ENCODE measurements around the gene TAPT1. TPM values are rescaled to one million over a fixed set of nuclear protein-coding genes. Genes with fewer than 3 reads are reported as not detected.

Gene TAPT1
- total and polyA plus RNA-seq, 2 experiments from 2014 or later, result 3.6 to 9.9 TPM

DNA sequence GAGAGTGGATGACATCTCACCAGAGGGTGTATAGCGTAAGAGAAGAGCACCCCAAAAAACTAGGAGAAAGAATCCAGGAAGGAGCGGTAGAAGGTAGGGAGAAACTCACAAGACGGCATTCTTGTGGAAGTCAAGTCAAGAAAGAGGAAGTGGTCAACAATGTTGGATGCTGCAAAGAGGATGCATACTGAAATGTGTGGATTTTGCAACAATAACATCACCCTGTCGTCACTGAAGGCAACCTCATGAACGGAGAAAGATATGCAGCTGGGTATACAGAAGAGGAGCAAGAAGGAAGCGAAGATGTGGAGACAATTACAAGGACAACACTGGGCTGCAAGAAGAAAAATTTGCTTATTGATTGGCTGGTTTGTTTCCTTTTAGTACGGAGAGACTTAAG, 11.4 kb upstream of the TAPT1 start:
- Histone ChIP-seq H3K79me2 (replicated peaks; ENCODE audit: insufficient read depth) (no peaks in the 10 kb centered on the region), H3K4me2 (no peak overlapping the region), H3K4me3 (no peak overlapping the region), H3K27ac (ENCODE audit: low read depth) (no peak overlapping the region), H3K27me3 (ENCODE audit: insufficient read depth) (no peaks in the 10 kb centered on the region), H3F3A (replicated peaks; ENCODE audit: low read depth) (no peaks in the 10 kb centered on the region), H2AFZ (no peak overlapping the region), H3K4me1 (ENCODE audit: insufficient read depth) (peaks cover 12% of the 10 kb centered on the region), H4K20me1 (replicated peaks; ENCODE audit: insufficient read depth) (no peaks in the 10 kb centered on the region), H3K9me2 (ENCODE audit: insufficient read depth) (peaks cover 6% of the 10 kb centered on the region; the same call in 1 of the 2 replicates), H3K36me3 (ENCODE audit: insufficient read depth) (no peaks in the 10 kb centered on the region; the same call in 1 of the 2 replicates)
- ATAC-seq (no peak), DNase-seq (ENCODE audit: low spot score) (no peak)
- Mint-ChIP-seq H3K36me3 (ENCODE audit: low read depth) (peaks cover 1% of the 10 kb centered on the region), H3K4me3 (no peak overlapping the region), H3K9me3 (no peaks in the 10 kb centered on the region), H3K4me1 (peaks cover 6% of the 10 kb centered on the region; the same call in 2 of the 3 replicates), H3K27ac (no peak overlapping the region), H3K27me3 (ENCODE audit: insufficient read depth, low read depth, poor library complexity) (peaks cover 4% of the 10 kb centered on the region)
- TF ChIP-seq EZH2 (IDR thresholded peaks at IDR 0.05; ENCODE audit: low read depth, unreplicated experiment), result no peak
- no peak for TF ChIP-seq POLR2AphosphoS5 (IDR thresholded peaks at IDR 0.05; ENCODE audit: low read depth)
- no peak for TF ChIP-seq CREB1 (CRISPR knock-in tag; IDR thresholded peaks at IDR 0.05; ENCODE audit: low read depth)
- no peak for TF ChIP-seq JUNB (IDR thresholded peaks at IDR 0.05; ENCODE audit: unreplicated experiment)
- no peak for TF ChIP-seq NANOG (IDR thresholded peaks at IDR 0.05; ENCODE audit: borderline replicate concordance)

DNA sequence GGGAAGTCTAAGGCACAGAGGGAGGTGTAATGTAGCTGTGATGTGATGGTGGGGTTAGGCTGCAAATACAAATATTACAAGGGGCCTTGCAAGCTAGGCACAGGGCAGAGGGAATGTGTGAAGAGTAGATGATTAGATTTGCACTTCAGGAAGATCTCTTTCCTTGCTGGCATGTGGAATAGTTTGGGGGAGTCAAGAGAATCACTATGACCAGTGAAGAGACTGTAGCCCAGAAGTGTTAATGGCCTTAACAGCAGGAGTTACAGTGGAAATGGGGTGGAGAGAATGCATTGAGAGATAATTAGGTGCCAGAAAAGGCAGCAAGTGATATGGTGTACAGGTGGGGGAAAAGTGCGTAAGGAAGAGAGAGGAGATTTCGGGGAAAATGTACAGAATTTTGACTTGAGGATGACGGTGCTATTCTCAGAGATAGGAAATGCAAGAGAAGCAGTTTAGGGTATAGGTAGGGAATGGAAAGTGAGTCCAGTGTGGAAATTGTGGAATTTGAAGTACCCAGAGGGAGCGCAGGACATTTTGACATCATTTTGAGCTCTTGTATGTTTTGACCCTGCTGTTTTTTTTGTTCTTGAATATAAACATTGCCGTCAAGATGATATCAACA, 10.2 kb upstream of the TAPT1 start:
- Histone ChIP-seq H3K4me3 (no peak overlapping the region), H3F3A (replicated peaks; ENCODE audit: low read depth) (no peaks in the 10 kb centered on the region), H2AFZ (no peak overlapping the region), H3K36me3 (ENCODE audit: insufficient read depth) (no peaks in the 10 kb centered on the region; the same call in 1 of the 2 replicates), H4K20me1 (replicated peaks; ENCODE audit: insufficient read depth) (no peaks in the 10 kb centered on the region), H3K4me2 (no peak overlapping the region), H3K27me3 (ENCODE audit: insufficient read depth) (no peaks in the 10 kb centered on the region), H3K4me1 (ENCODE audit: insufficient read depth) (peaks cover 21% of the 10 kb centered on the region), H3K9me2 (ENCODE audit: insufficient read depth) (peaks cover 6% of the 10 kb centered on the region; the same call in 1 of the 2 replicates), H3K79me2 (replicated peaks; ENCODE audit: insufficient read depth) (no peaks in the 10 kb centered on the region), H3K27ac (ENCODE audit: low read depth) (no peak overlapping the region)
- TF ChIP-seq ZNF114 (CRISPR knock-in tag; IDR thresholded peaks at IDR 0.05), result no peak
- TF ChIP-seq, protein P1, sequence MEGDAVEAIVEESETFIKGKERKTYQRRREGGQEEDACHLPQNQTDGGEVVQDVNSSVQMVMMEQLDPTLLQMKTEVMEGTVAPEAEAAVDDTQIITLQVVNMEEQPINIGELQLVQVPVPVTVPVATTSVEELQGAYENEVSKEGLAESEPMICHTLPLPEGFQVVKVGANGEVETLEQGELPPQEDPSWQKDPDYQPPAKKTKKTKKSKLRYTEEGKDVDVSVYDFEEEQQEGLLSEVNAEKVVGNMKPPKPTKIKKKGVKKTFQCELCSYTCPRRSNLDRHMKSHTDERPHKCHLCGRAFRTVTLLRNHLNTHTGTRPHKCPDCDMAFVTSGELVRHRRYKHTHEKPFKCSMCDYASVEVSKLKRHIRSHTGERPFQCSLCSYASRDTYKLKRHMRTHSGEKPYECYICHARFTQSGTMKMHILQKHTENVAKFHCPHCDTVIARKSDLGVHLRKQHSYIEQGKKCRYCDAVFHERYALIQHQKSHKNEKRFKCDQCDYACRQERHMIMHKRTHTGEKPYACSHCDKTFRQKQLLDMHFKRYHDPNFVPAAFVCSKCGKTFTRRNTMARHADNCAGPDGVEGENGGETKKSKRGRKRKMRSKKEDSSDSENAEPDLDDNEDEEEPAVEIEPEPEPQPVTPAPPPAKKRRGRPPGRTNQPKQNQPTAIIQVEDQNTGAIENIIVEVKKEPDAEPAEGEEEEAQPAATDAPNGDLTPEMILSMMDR (conservative IDR thresholded peaks at IDR 0.05; ENCODE audit: low read depth in 2 of 2), result no peak
- TF ChIP-seq EZH2 (IDR thresholded peaks at IDR 0.05; ENCODE audit: low read depth, unreplicated experiment), result no peak
- TF ChIP-seq EZH2phosphoT487 (IDR thresholded peaks at IDR 0.05; ENCODE audit: unreplicated experiment), result no peak
- TF ChIP-seq, protein P2, sequence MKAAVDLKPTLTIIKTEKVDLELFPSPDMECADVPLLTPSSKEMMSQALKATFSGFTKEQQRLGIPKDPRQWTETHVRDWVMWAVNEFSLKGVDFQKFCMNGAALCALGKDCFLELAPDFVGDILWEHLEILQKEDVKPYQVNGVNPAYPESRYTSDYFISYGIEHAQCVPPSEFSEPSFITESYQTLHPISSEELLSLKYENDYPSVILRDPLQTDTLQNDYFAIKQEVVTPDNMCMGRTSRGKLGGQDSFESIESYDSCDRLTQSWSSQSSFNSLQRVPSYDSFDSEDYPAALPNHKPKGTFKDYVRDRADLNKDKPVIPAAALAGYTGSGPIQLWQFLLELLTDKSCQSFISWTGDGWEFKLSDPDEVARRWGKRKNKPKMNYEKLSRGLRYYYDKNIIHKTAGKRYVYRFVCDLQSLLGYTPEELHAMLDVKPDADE (IDR thresholded peaks at IDR 0.05), result no peak
- no peak for TF ChIP-seq JUNB (IDR thresholded peaks at IDR 0.05; ENCODE audit: unreplicated experiment)
- no peak for TF ChIP-seq CREB1 (CRISPR knock-in tag; IDR thresholded peaks at IDR 0.05; ENCODE audit: low read depth)
- TF ChIP-seq NANOG (IDR thresholded peaks at IDR 0.05; ENCODE audit: borderline replicate concordance), result no peak
- TF ChIP-seq ZNF331 (CRISPR knock-in tag; IDR thresholded peaks at IDR 0.05; ENCODE audit: low read depth), result no peak
- TF ChIP-seq, protein P3, sequence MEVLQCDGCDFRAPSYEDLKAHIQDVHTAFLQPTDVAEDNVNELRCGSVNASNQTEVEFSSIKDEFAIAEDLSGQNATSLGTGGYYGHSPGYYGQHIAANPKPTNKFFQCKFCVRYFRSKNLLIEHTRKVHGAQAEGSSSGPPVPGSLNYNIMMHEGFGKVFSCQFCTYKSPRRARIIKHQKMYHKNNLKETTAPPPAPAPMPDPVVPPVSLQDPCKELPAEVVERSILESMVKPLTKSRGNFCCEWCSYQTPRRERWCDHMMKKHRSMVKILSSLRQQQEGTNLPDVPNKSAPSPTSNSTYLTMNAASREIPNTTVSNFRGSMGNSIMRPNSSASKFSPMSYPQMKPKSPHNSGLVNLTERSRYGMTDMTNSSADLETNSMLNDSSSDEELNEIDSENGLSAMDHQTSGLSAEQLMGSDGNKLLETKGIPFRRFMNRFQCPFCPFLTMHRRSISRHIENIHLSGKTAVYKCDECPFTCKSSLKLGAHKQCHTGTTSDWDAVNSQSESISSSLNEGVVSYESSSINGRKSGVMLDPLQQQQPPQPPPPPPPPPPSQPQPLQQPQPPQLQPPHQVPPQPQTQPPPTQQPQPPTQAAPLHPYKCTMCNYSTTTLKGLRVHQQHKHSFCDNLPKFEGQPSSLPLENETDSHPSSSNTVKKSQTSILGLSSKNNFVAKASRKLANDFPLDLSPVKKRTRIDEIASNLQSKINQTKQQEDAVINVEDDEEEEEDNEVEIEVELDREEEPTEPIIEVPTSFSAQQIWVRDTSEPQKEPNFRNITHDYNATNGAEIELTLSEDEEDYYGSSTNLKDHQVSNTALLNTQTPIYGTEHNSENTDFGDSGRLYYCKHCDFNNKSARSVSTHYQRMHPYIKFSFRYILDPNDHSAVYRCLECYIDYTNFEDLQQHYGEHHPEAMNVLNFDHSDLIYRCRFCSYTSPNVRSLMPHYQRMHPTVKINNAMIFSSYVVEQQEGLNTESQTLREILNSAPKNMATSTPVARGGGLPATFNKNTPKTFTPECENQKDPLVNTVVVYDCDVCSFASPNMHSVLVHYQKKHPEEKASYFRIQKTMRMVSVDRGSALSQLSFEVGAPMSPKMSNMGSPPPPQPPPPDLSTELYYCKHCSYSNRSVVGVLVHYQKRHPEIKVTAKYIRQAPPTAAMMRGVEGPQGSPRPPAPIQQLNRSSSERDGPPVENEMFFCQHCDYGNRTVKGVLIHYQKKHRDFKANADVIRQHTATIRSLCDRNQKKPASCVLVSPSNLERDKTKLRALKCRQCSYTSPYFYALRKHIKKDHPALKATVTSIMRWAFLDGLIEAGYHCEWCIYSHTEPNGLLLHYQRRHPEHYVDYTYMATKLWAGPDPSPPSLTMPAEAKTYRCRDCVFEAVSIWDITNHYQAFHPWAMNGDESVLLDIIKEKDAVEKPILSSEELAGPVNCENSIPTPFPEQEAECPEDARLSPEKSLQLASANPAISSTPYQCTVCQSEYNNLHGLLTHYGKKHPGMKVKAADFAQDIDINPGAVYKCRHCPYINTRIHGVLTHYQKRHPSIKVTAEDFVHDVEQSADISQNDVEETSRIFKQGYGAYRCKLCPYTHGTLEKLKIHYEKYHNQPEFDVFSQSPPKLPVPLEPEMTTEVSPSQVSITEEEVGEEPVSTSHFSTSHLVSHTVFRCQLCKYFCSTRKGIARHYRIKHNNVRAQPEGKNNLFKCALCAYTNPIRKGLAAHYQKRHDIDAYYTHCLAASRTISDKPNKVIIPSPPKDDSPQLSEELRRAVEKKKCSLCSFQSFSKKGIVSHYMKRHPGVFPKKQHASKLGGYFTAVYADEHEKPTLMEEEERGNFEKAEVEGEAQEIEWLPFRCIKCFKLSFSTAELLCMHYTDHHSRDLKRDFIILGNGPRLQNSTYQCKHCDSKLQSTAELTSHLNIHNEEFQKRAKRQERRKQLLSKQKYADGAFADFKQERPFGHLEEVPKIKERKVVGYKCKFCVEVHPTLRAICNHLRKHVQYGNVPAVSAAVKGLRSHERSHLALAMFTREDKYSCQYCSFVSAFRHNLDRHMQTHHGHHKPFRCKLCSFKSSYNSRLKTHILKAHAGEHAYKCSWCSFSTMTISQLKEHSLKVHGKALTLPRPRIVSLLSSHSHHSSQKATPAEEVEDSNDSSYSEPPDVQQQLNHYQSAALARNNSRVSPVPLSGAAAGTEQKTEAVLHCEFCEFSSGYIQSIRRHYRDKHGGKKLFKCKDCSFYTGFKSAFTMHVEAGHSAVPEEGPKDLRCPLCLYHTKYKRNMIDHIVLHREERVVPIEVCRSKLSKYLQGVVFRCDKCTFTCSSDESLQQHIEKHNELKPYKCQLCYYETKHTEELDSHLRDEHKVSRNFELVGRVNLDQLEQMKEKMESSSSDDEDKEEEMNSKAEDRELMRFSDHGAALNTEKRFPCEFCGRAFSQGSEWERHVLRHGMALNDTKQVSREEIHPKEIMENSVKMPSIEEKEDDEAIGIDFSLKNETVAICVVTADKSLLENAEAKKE (CRISPR knock-in tag; IDR thresholded peaks at IDR 0.05), result no peak
- no peak for TF ChIP-seq STAT1 (IDR thresholded peaks at IDR 0.05; ENCODE audit: unreplicated experiment)
- no peaks in the 10 kb centered on the region; the same call in 2 of the 3 replicates for H3K36me3 Mint-ChIP-seq (ENCODE audit: low read depth)
- peaks cover 16% of the 10 kb centered on the region for H3K4me1 Mint-ChIP-seq
- H3K4me3 Mint-ChIP-seq, result no peak overlapping the region
- H3K9me3 Mint-ChIP-seq, result no peaks in the 10 kb centered on the region
- peaks cover 4% of the 10 kb centered on the region for H3K27me3 Mint-ChIP-seq (ENCODE audit: insufficient read depth, low read depth, poor library complexity)
- DNase-seq (ENCODE audit: low spot score) (no peak), ATAC-seq (no peak)
- no peak overlapping the region for H3K27ac Mint-ChIP-seq

All from GM23338 (cell line).